ENCODE measurements around the gene PDE4D.
"Not testable (repeated sequence)": the region's sequence is repeated elsewhere in the genome, so short reads cannot be mapped to it uniquely, and the experiment has no call there.

The PDE4D gene

GRCh38 chr5:59798862-59799667 is 94.5 kb downstream of the PDE4D start:
- DNase-seq: no peak

- DNase-seq: no peak
Observed at GRCh38 chr5:59795141-59795540, 98.4 kb downstream of the PDE4D start.

GRCh38 chr5:59792983-59793585 is 100.4 kb downstream of the PDE4D start:
- no peak for DNase-seq

GRCh38 chr5:59791617-59792016 is 101.9 kb downstream of the PDE4D start:
- no peak for DNase-seq

- DNase-seq: no peak
Observed at GRCh38 chr5:59790776-59791475, 102.6 kb downstream of the PDE4D start.

- no peak for DNase-seq
Observed at GRCh38 chr5:59790376-59790775, 103.2 kb downstream of the PDE4D start.

- no peak for DNase-seq
Observed at GRCh38 chr5:59789894-59790293, 103.6 kb downstream of the PDE4D start.

- DNase-seq: no peak
Observed at GRCh38 chr5:59789197-59789596, 104.3 kb downstream of the PDE4D start.

- no peak for DNase-seq
Observed at GRCh38 chr5:59786334-59786805, 107.2 kb downstream of the PDE4D start.

- no peak for DNase-seq
Observed at GRCh38 chr5:59785676-59786333, 107.7 kb downstream of the PDE4D start.

GRCh38 chr5:59784708-59785107 is 108.8 kb downstream of the PDE4D start:
- DNase-seq: not testable (repeated sequence)

- DNase-seq: no peak
Observed at GRCh38 chr5:59783264-59783663, 110.3 kb downstream of the PDE4D start.

- no peak for DNase-seq
Observed at GRCh38 chr5:59782856-59783255, 110.7 kb downstream of the PDE4D start.

GRCh38 chr5:59779453-59779852 is 114.1 kb downstream of the PDE4D start:
- DNase-seq: no peak

- DNase-seq: no peak
Observed at GRCh38 chr5:59777028-59777427, 116.5 kb downstream of the PDE4D start.

- DNase-seq: no peak
Observed at GRCh38 chr5:59773294-59773693, 120.2 kb downstream of the PDE4D start.

- no peak for DNase-seq
Observed at GRCh38 chr5:59772757-59773156, 120.8 kb downstream of the PDE4D start.

GRCh38 chr5:59772206-59772605 is 121.3 kb downstream of the PDE4D start:
- DNase-seq: no peak

- no peak for DNase-seq
Observed at GRCh38 chr5:59770953-59771352, 122.6 kb downstream of the PDE4D start.

- no peak for DNase-seq
Observed at GRCh38 chr5:59769832-59770231, 123.7 kb downstream of the PDE4D start.

GRCh38 chr5:59769041-59769360 is 124.5 kb downstream of the PDE4D start:
- no peak for DNase-seq

- DNase-seq: no peak
Observed at GRCh38 chr5:59768152-59769040, 125.1 kb downstream of the PDE4D start.
